ENCODE measurements around the gene THUMPD3. TPM values are rescaled to one million over a fixed set of nuclear protein-coding genes. Genes with fewer than 3 reads are reported as not detected.

THUMPD3 gene, protein sequence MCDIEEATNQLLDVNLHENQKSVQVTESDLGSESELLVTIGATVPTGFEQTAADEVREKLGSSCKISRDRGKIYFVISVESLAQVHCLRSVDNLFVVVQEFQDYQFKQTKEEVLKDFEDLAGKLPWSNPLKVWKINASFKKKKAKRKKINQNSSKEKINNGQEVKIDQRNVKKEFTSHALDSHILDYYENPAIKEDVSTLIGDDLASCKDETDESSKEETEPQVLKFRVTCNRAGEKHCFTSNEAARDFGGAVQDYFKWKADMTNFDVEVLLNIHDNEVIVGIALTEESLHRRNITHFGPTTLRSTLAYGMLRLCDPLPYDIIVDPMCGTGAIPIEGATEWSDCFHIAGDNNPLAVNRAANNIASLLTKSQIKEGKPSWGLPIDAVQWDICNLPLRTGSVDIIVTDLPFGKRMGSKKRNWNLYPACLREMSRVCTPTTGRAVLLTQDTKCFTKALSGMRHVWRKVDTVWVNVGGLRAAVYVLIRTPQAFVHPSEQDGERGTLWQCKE
- total RNA-seq: 10 to 100 TPM; 28.8 to 38.7 TPM

DNA sequence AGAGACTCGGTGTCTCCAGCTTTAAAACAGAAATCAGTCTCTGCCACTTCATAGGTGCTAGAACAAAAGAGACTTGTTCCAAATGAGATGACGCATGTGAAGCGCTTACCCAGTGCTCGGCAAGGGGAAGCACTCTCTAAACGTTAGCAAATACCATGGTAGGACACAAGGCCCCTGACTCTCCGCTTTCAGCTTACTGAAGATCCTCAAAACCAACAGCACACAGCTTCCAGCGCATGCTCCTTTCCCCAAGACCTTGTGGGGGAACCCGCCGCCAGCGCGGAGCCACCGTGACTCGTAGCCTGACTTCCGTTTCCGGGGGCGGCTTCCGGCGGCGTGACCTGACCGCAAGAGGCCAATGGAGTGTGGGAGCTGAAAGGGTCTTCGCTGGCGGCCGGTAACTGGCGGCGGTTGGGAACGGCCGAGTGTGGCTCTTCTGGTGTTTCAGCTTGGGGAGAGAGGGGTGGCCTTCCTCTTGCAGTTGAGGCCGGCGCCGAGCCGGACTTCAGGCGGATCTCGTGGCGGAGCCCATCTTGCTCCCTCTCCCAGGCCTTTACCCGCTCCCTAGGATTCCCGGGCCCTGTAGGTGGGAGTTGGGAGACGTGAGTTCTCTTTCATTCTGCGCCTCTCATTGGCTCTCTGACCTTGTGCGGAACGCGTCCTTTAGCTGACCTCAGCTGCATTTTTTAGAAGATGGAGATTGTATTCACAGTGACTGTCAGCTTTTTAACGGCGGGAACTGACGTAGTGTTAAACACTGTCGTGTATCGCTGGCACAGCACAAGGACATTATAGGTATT, at the start of gene THUMPD3:
Gene THUMPD3, plus strand, starts transcription at position 324 of the 800 bp plus-strand sequence. CDS start 2,015 bp downstream, outside the sequence.
- peak within 1 kb of the TSS; percentile 62 to 64 for H3K4me3 ChIP-seq
- TF ChIP-seq POLR2A (IDR thresholded peaks at IDR 0.05) (peak; percentile 64), POLR2AphosphoS5 (IDR thresholded peaks at IDR 0.05) (peak; percentile 92)
- TF ChIP-seq, protein P1, sequence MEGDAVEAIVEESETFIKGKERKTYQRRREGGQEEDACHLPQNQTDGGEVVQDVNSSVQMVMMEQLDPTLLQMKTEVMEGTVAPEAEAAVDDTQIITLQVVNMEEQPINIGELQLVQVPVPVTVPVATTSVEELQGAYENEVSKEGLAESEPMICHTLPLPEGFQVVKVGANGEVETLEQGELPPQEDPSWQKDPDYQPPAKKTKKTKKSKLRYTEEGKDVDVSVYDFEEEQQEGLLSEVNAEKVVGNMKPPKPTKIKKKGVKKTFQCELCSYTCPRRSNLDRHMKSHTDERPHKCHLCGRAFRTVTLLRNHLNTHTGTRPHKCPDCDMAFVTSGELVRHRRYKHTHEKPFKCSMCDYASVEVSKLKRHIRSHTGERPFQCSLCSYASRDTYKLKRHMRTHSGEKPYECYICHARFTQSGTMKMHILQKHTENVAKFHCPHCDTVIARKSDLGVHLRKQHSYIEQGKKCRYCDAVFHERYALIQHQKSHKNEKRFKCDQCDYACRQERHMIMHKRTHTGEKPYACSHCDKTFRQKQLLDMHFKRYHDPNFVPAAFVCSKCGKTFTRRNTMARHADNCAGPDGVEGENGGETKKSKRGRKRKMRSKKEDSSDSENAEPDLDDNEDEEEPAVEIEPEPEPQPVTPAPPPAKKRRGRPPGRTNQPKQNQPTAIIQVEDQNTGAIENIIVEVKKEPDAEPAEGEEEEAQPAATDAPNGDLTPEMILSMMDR (IDR thresholded peaks at IDR 0.05): peak in 1 of 4 experiments; percentile 20
- peak within 1 kb of the TSS; percentile 78 to 88 for H3K27ac ChIP-seq
- under 1% methylated on average over 46 of the region's 46 CpGs for WGBS
- H3K4me1 ChIP-seq (replicated peaks): peaks cover 7% of the 10 kb centered on the region
- peak; percentile 80 for DNase-seq (ENCODE audit: low spot score)
- intact Hi-C loops (cut with DNase I): no loop called here
- H3K36me3 ChIP-seq: no peaks in the 10 kb centered on the region
- H3K27me3 ChIP-seq (replicated peaks; ENCODE audit: insufficient read depth): no peaks in the 10 kb centered on the region
- no peaks in the 10 kb centered on the region for H3K9me3 ChIP-seq

DNA sequence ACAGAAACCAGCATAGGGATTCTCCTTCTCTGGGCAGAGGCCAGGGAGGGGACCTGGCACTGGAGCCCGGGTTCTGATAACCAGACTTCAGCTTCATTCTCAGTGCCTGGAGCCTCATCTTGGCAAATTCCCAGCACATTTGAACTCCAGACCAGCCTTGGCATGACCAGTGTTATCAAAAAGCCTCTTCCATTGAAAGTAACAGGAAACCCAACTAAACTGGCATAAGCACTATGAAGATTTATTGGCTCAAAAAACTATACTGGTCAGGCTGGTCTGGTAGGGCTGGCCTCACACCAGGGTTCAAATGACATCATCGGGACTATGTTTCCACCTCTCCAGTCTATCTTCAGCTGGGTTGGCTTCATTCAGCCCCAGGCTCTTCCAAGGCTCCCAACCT, 48.1 kb upstream of the THUMPD3 start:
- 56% methylated on average over 2 of the region's 2 CpGs for WGBS
- Histone ChIP-seq H3K27me3 (replicated peaks; ENCODE audit: insufficient read depth) (no peaks in the 10 kb centered on the region), H3K9me3 (no peaks in the 10 kb centered on the region), H3K4me1 (replicated peaks) (no peaks in the 10 kb centered on the region), H3K4me3 (no peak overlapping the region), H3K36me3 (no peaks in the 10 kb centered on the region), H3K27ac (no peak overlapping the region)
- intact Hi-C loops (cut with DNase I): no loop called here
- TF ChIP-seq POLR2A (IDR thresholded peaks at IDR 0.05) (no peak), POLR2AphosphoS5 (IDR thresholded peaks at IDR 0.05) (peak; percentile 34)
- no peak for DNase-seq (ENCODE audit: low spot score)

DNA sequence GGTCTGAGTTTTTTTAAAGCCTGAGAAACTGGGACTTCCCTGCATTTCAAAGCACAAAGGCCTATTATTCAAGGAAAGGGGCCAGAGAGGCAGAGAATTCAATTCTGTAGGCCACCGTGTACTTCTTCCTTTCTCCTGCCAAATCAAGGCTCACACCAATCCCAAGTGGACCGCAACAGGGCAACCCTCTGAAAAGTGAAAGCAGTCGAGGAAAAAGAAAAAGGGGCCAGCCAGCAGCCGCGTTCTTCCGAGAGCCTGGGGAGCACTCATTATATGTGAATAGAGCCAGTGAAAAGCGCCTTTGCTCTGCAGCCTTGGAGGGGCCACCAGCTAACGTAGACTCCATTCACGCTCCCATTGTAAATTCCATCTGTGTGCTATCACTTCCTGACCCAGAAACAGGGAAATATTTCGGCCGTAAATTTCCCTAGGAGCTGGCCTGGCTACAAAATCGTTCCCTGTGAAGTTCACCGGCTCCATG, 45.9 kb upstream of the THUMPD3 start:
- Histone ChIP-seq H3K27me3 (replicated peaks; ENCODE audit: insufficient read depth) (no peaks in the 10 kb centered on the region), H3K9me3 (no peaks in the 10 kb centered on the region), H3K27ac (peak overlapping the region; percentile 58 to 64), H3K4me3 (peak overlapping the region; percentile 3 to 14), H3K36me3 (no peaks in the 10 kb centered on the region), H3K4me1 (replicated peaks) (no peaks in the 10 kb centered on the region)
- intact Hi-C loops (cut with DNase I): no loop called here
- WGBS: 13% methylated on average over 13 of the region's 13 CpGs
- TF ChIP-seq POLR2AphosphoS5 (IDR thresholded peaks at IDR 0.05): peak; percentile 32
- TF ChIP-seq, protein P1 (IDR thresholded peaks at IDR 0.05): no peak
- TF ChIP-seq POLR2A (IDR thresholded peaks at IDR 0.05): no peak
- peak; percentile 10 for DNase-seq (ENCODE audit: low spot score)

DNA sequence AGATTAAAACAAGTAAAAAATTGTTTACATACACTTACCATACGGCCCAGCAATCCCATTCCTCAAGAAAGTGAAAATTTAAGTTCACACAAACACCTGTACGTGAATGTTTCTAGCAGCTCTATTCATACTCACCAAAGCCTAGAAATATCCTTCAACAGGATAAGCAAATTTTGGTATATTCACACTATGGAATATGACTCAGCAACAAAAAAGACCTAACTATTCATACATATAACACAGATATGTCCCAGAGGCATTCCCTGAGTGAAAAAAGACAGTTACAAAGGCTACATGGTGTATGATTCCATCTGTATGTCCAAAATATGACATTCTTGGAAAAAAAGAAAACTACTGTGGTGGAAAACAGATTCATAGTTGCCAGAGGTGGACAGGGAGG, 40.1 kb upstream of the THUMPD3 start:
- intact Hi-C loops (cut with DNase I): no loop called here
- WGBS: 91% methylated on average over 2 of the region's 2 CpGs
- DNase-seq (ENCODE audit: low spot score): no peak
- H3K4me1 ChIP-seq (replicated peaks): no peaks in the 10 kb centered on the region
- H3K27ac ChIP-seq: no peak overlapping the region
- no peaks in the 10 kb centered on the region for H3K27me3 ChIP-seq (replicated peaks; ENCODE audit: insufficient read depth)
- H3K36me3 ChIP-seq: no peaks in the 10 kb centered on the region
- no peaks in the 10 kb centered on the region for H3K9me3 ChIP-seq
- no peak overlapping the region for H3K4me3 ChIP-seq
- TF ChIP-seq, protein P1 (IDR thresholded peaks at IDR 0.05): no peak
- no peak for TF ChIP-seq POLR2A (IDR thresholded peaks at IDR 0.05)
- TF ChIP-seq POLR2AphosphoS5 (IDR thresholded peaks at IDR 0.05): no peak

DNA sequence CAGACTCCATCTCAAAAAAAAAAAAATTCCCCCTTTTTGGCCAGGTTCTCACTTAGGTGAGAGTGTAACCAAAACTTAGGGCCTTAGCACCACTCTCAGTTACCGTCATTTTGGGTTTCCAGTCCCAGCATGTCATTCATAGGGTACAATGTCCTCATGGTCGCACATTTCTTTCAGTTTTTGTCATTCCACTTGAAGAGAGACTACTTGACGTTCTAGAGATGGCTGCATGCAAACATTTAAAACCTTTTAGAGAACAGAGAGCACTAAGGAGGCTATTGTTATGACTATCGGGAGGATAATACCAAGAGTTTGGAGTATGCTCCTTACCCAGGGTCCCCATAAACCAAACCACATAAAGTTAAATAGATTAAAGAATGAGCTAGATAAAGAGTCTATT, 37.9 kb upstream of the THUMPD3 start:
- intact Hi-C loops (cut with DNase I): no loop called here
- Histone ChIP-seq H3K9me3 (no peaks in the 10 kb centered on the region), H3K27ac (no peak overlapping the region), H3K4me1 (replicated peaks) (no peaks in the 10 kb centered on the region), H3K27me3 (replicated peaks; ENCODE audit: insufficient read depth) (no peaks in the 10 kb centered on the region), H3K4me3 (no peak overlapping the region), H3K36me3 (no peaks in the 10 kb centered on the region)
- no peak for DNase-seq (ENCODE audit: low spot score)
- 83% methylated on average over 4 of the region's 4 CpGs for WGBS
- TF ChIP-seq POLR2A (IDR thresholded peaks at IDR 0.05): no peak
- TF ChIP-seq POLR2AphosphoS5 (IDR thresholded peaks at IDR 0.05): no peak
- TF ChIP-seq, protein P1 (IDR thresholded peaks at IDR 0.05): no peak

Measured in prostate gland (tissue), 2 donors.